ENCODE results near the gene RBM17.
"Not testable (repeated sequence)": the region's sequence is repeated elsewhere in the genome, so short reads cannot be mapped to it uniquely, and the experiment has no call there.

Gene RBM17

GRCh38 chr10:6114805-6115341, 26.0 kb downstream of the RBM17 start:
- FAIRE-seq = no peak

GRCh38 chr10:6115411-6115810, 26.6 kb downstream of the RBM17 start:
- FAIRE-seq = no peak

GRCh38 chr10:6115824-6116350, 27.1 kb downstream of the RBM17 start:
- FAIRE-seq = no peak

- FAIRE-seq = no peak
Observed at GRCh38 chr10:6116806-6117205, 28.0 kb downstream of the RBM17 start.

- no peak for FAIRE-seq
Observed at GRCh38 chr10:6117711-6118110, 28.9 kb downstream of the RBM17 start.

GRCh38 chr10:6119423-6119822, 30.6 kb downstream of the RBM17 start:
- FAIRE-seq = no peak

- no peak for FAIRE-seq
Observed at GRCh38 chr10:6119962-6120361, 31.1 kb downstream of the RBM17 start.

- no peak for FAIRE-seq
Observed at GRCh38 chr10:6120691-6121090, 31.9 kb downstream of the RBM17 start.

- FAIRE-seq = no peak
Observed at GRCh38 chr10:6121146-6121545, 32.3 kb downstream of the RBM17 start.

GRCh38 chr10:6123532-6123931, 34.7 kb downstream of the RBM17 start:
- FAIRE-seq = no peak

GRCh38 chr10:6124666-6125065, 35.8 kb downstream of the RBM17 start:
- no peak for FAIRE-seq

GRCh38 chr10:6127461-6127860, 38.6 kb downstream of the RBM17 start:
- FAIRE-seq = not testable (repeated sequence)

- no peak for FAIRE-seq
Observed at GRCh38 chr10:6128087-6128486, 39.3 kb downstream of the RBM17 start.

- FAIRE-seq = no peak
Observed at GRCh38 chr10:6128591-6129251, 39.9 kb downstream of the RBM17 start.

- FAIRE-seq = no peak
Observed at GRCh38 chr10:6130848-6131470, 42.1 kb downstream of the RBM17 start.

- FAIRE-seq = no peak
Observed at GRCh38 chr10:6133331-6134098, 44.7 kb downstream of the RBM17 start.

- no peak for FAIRE-seq
Observed at GRCh38 chr10:6134099-6134823, 45.4 kb downstream of the RBM17 start.

- FAIRE-seq = no peak
Observed at GRCh38 chr10:6135039-6135438, 46.2 kb downstream of the RBM17 start.

GRCh38 chr10:6135589-6136168, 46.8 kb downstream of the RBM17 start:
- FAIRE-seq = no peak

GRCh38 chr10:6136215-6137201, 47.7 kb downstream of the RBM17 start:
- FAIRE-seq = no peak

GRCh38 chr10:6138456-6138855, 49.6 kb downstream of the RBM17 start:
- no peak for FAIRE-seq
